Body of pancreas (tissue), 4 donors: ENCODE data around the gene SERPINA1.

Experiments
- CTCF ChIP-seq, 7 experiments: fragments of 450-650 bp in 4 of 7; fragments of 200-600 bp in 3 of 7; sonication (generic) in 3 of 7; IDR thresholded peaks; one replicate each; pipeline ENCODE4 v1.5.1; 2016 to 2019; ENCODE audit warnings: antibody characterized with exemption in 7 of 7
- POLR2A ChIP-seq, 3 donors: fragments of 450-650 bp; IDR thresholded peaks; one replicate each; pipeline ENCODE4 v1.6.1; 2016; ENCODE audit warnings: antibody characterized with exemption in 3 of 3, mild to moderate bottlenecking in 2 of 3

- TF ChIP-seq CTCF (IDR thresholded peaks at IDR 0.05) (no peak), POLR2A (IDR thresholded peaks at IDR 0.05) (no peak)
Measured at GRCh38 chr14:94394581-94395207, 6.3 kb upstream of the SERPINA1 start.
